CD8-positive, alpha-beta memory T cell (primary cell): Measurements from ENCODE around the gene ECHS1. TPM values are rescaled to one million over a fixed set of nuclear protein-coding genes. Genes with fewer than 3 reads are reported as not detected.

Source experiments
- CTCF ChIA-PET: fragments of 350-600 bp; sonication (Branson Sonifier 250); formaldehyde crosslinking; loops from one replicate; lab custom pipeline; 2021; ENCODE audit warnings: antibody characterized with exemption; lab: Charles Lee
- POLR2A ChIA-PET: fragments of 350-600 bp; sonication (Branson Sonifier 250); formaldehyde crosslinking; loops from one replicate; lab custom pipeline; 2021; ENCODE audit warnings: antibody characterized with exemption; lab: Charles Lee
- DNase-seq, 5 donors: peaks; one replicate each; pipeline versions ENCODE4 v3.0.0 to v3.0.0-alpha.2; 2020 to 2022; ENCODE audit warnings: mixed read lengths in 1 of 5
- H3K27ac ChIP-seq: one replicate; pipeline ENCODE4 v1.7.0; 2013; ENCODE audit warnings: low read depth, mild to moderate bottlenecking, low read length, moderate library complexity
- H3K27me3 ChIP-seq: 2 replicates; pipeline ENCODE4 v1.7.0; 2013; ENCODE audit warnings: low read length, mild to moderate bottlenecking; ENCODE audit not compliant: insufficient read depth, poor library complexity, severe bottlenecking
- H3K36me3 ChIP-seq: 2 replicates; pipeline ENCODE4 v1.7.0; 2013; ENCODE audit warnings: mild to moderate bottlenecking, low read length, moderate library complexity; ENCODE audit not compliant: insufficient read depth
- H3K4me1 ChIP-seq: 2 replicates; pipeline ENCODE4 v1.7.0; 2013; ENCODE audit warnings: mild to moderate bottlenecking, low read length, moderate library complexity; ENCODE audit not compliant: insufficient read depth
- H3K4me3 ChIP-seq: 2 replicates; pipeline ENCODE4 v1.7.0; 2013; ENCODE audit warnings: mild to moderate bottlenecking, low read length
- H3K9me3 ChIP-seq: 2 replicates; pipeline ENCODE4 v1.7.0; 2013; ENCODE audit warnings: mild to moderate bottlenecking, low read length
- H3K27ac Mint-ChIP-seq, 8 donors: one replicate each; pipeline ENCODE4 v1.8.0; 2020 to 2021; ENCODE audit warnings: mixed read lengths in 8 of 8, mild to moderate bottlenecking in 6 of 8, inconsistent platforms in 3 of 8, moderate library complexity in 3 of 8
- H3K27me3 Mint-ChIP-seq, 2 donors: one replicate each; pipeline ENCODE4 v1.8.0; 2020 to 2021; ENCODE audit warnings: mixed read lengths in 2 of 2, mild to moderate bottlenecking in 1 of 2, moderate library complexity in 1 of 2
- H3K36me3 Mint-ChIP-seq, 3 donors: one replicate each; pipeline ENCODE4 v1.8.0; 2020 to 2021; ENCODE audit warnings: mixed read lengths in 3 of 3, inconsistent platforms in 1 of 3, mild to moderate bottlenecking in 1 of 3
- H3K4me1 Mint-ChIP-seq, 3 donors: one replicate each; pipeline ENCODE4 v1.8.0; 2020 to 2021; ENCODE audit warnings: mixed read lengths in 3 of 3, inconsistent platforms in 1 of 3, mild to moderate bottlenecking in 1 of 3
- H3K4me3 Mint-ChIP-seq, 7 donors: one replicate each; pipeline ENCODE4 v1.8.0; 2020 to 2021; ENCODE audit warnings: mixed read lengths in 7 of 7, mild to moderate bottlenecking in 6 of 7, moderate library complexity in 4 of 7, inconsistent platforms in 2 of 7
- H3K9me3 Mint-ChIP-seq, 5 donors: one replicate each; pipeline ENCODE4 v1.8.0; 2020 to 2022; ENCODE audit warnings: mixed read lengths in 5 of 5, mild to moderate bottlenecking in 3 of 5, moderate library complexity in 2 of 5, inconsistent platforms in 1 of 5
- polyA plus RNA-seq: library from polyadenylated mRNA; unstranded; fragments of 300-500 nt; fragmentation: Illumina TruSeq; gene quantifications from one replicate; pipeline ENCODE4 v1.2.3, GENCODE V29; 2021
- total RNA-seq, 2 experiments: library from RNA; stranded (reverse); gene quantifications; one replicate each; pipeline ENCODE4 v1.2.3, GENCODE V29; 2021

The ECHS1 gene
- total and polyA plus RNA-seq, 3 experiments from 2014 or later, result 74.7 to 103 (median 76.3) TPM

DNA sequence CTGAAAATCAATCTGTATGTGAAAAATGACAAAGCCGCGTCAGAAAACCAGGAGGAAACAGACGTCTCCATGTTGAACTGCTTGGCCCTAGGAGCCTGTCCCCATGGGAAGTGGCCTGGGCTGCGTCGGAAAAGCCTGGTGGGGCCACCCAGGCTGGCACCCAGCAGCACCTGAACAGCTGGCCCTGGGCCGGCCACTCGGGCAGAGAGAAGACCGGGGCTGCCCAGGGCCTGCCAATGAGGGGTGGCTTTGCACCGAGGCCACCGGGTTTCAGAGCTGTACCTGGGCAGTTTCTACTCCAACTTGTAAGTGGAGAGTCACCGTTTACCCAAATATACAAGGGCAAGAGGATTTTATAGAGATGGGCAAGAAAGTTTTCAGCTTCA is 14.2 kb downstream of the ECHS1 start:
- Mint-ChIP-seq H3K9me3 (no peaks in the 10 kb centered on the region), H3K27ac (peak overlapping the region in 2 of 8 donors; percentile 41 to 84), H3K36me3 (peaks cover 0 to 15% (median 6%) of the 10 kb centered on the region in 3 donors), H3K4me1 (peaks cover 9 to 37% (median 25%) of the 10 kb centered on the region in 3 donors), H3K27me3 (no peaks in the 10 kb centered on the region), H3K4me3 (peak overlapping the region in 1 of 7 donors; percentile 3)
- CTCF ChIA-PET, result interaction anchor here (3.5 kb wide), 1 partner anchor 29 kb away, joined by 16 read pairs; no protein-coding TSS in a partner anchor
- Histone ChIP-seq H3K36me3 (no peaks in the 10 kb centered on the region), H3K27ac (no peak overlapping the region), H3K9me3 (no peaks in the 10 kb centered on the region), H3K27me3 (no peaks in the 10 kb centered on the region), H3K4me1 (peaks cover 6% of the 10 kb centered on the region), H3K4me3 (no peak overlapping the region)
- peak in 1 of 5 donors; percentile 45 for DNase-seq
- POLR2A ChIA-PET, result no interaction called here

DNA sequence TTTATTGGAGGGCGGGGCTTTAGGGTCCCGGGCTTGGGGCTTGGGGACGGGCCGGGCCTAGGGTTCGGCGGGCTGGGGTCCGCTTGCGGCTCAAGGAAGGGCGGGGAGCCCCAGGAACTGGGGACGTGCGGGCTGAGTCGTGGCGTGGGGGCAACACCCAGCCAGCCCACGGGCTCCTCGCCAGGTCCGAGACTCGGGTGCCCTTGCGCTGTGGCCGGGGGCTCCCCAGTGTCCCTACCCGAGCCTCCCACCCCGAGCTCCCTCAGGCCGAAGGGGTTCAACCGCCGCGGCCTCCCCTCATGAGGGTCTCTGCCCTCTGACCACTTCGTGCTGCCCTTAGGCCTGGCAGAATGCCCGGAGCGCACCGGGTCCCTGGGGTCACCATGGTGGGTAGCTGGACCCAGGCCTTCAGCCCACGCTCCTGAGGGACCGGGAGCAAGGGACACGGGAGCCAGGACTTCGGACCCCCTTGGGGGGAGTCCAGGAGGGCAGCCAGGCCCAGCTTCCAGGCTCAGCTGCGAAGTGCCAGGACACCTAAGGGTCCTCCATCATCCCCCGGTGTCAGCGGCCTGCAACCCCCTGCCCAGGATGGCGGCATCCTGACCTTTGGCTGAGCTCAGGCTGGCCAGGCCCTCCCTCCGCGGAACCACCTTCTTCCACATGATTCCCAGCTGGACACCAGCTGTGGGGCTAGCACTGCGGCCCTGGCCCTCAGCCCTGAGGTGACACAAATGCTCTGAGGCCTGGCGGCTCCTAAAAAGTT is 14.8 kb downstream of the ECHS1 start:
- peaks cover 6% of the 10 kb centered on the region for H3K4me1 ChIP-seq

DNA sequence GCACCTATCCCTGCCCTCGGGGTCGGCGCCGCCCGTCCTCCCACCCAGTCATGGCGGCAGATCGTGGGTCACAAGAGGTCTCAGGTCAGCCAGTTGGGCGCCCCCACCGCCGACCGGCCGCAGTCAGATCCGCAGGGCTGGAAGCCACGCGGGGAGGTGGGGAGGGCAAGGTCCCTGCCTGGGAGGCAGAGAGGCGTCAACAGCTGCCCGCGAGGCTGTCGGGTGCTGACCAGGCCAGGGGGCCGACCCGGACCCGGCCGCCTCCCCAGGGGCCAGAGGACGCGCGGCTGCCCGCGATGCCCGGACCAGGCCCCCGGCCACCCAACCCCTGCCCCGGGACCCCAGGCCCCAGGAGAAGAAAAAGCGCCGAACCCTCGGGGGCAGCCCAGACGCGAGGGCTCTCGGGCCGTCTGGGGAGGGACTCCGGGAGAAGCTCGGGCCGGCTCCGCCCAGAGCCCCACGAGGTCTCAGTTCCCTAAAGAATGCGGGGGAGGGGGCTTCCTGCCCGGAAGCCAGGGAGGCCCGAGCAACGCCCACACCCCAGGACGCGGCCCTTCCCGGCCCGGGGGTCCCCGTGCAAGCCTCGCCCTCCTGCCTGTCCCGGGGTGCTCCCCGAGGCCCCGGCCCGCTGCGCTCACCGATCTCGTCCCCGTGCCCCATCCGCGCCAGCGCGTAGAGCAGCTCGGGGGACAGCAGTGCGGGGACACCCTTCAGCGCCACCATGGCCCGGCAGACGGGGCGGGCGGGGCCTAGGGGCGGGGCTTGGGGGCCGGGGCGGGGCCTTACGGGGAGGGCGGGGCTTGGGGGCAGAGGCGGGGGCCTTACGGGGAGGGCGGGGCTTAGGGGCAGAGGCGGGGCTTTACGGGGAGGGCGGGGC is 15.6 kb downstream of the ECHS1 start, which contains the start of gene FUOM:
FUOM (minus strand) TSS at position 735 of the 877 bp plus-strand sequence; CDS start at position 723, 12 bp downstream.
- Histone ChIP-seq H3K4me1 (peaks cover 6% of the 10 kb centered on the region), H3K36me3 (no peaks in the 10 kb centered on the region), H3K27ac (peak within 1 kb of the TSS; percentile 38), H3K4me3 (peak within 1 kb of the TSS; percentile 59), H3K9me3 (no peaks in the 10 kb centered on the region), H3K27me3 (no peaks in the 10 kb centered on the region)
- H3K27me3 Mint-ChIP-seq, result peaks cover 0 to 1% of the 10 kb centered on the region in 2 donors
- CTCF ChIA-PET, result interaction anchor here (1.8 to 4.0 kb wide), 2 partner anchors 22 to 28 kb away, joined by 3 to 19 read pairs; no protein-coding TSS in a partner anchor
- peak; percentile 62 to 84 (median 74) for DNase-seq
- H3K4me3 Mint-ChIP-seq, result peak within 1 kb of the TSS; percentile 61 to 89 (median 76)
- POLR2A ChIA-PET, result interaction anchor here (1.9 kb wide), 1 partner anchor 32 kb away, joined by 7 read pairs; no protein-coding TSS in a partner anchor
- peak within 1 kb of the TSS in 3 of 8 donors; percentile 10 to 55 (median 41) for H3K27ac Mint-ChIP-seq
- H3K9me3 Mint-ChIP-seq, result no peaks in the 10 kb centered on the region
- H3K36me3 Mint-ChIP-seq, result peaks cover 0 to 8% (median 6%) of the 10 kb centered on the region in 3 donors
- peaks cover 9 to 37% (median 25%) of the 10 kb centered on the region in 3 donors for H3K4me1 Mint-ChIP-seq

More for the DNA sequence above, 14.8 kb downstream of the ECHS1 start:
- Mint-ChIP-seq H3K27me3 (no peaks in the 10 kb centered on the region), H3K9me3 (no peaks in the 10 kb centered on the region), H3K4me3 (peak overlapping the region in 1 of 7 donors; percentile 3), H3K36me3 (peaks cover 0 to 15% (median 6%) of the 10 kb centered on the region in 3 donors), H3K27ac (peak overlapping the region in 1 of 8 donors; percentile 41), H3K4me1 (peaks cover 9 to 37% (median 25%) of the 10 kb centered on the region in 3 donors)
- ChIA-PET POLR2A (interaction anchor here (1.9 kb wide), 1 partner anchor 31 kb away, joined by 7 read pairs; no protein-coding TSS in a partner anchor), CTCF (interaction anchor here (4.0 kb wide), 1 partner anchor 29 kb away, joined by 19 read pairs; no protein-coding TSS in a partner anchor)
- Histone ChIP-seq H3K4me3 (no peak overlapping the region), H3K36me3 (no peaks in the 10 kb centered on the region), H3K9me3 (no peaks in the 10 kb centered on the region), H3K27ac (no peak overlapping the region), H3K27me3 (no peaks in the 10 kb centered on the region)
- peak in 1 of 5 donors; percentile 38 for DNase-seq

DNA sequence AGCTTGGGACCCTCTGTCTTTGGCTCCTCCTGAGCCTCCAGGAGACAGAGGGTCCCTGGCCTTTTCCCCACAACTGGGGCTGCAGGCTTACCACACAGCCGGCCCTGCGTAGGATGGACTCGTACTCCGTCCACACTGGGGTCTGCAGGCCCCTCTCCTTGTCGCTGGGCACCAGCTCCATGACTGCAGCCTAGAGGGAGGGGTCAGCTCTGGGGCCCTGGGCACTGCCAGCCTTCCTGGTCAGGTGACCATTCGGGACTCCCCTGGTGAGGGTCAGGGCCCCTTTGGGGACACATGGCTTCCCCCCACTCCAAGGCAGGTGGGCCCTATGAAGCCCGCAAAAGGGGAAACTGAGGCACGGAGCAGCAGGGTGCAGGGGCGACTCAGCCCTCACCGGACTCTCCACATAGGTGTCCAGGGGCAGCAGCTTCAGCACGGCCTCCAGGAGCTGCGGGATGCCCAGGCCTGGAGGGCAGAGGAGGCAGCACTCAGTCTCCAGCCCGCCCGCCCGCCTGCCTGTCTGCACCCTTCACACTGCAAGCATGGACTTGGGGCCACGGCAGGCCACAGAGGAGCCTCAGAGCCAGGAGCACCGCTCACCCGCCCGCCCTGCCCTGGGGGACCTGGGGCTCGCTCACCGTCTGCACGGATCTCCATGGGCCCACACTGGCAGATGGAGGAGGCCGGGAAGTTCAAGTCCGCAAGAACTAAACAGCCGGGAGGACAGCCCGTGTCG is 16.4 kb downstream of the ECHS1 start:
- Mint-ChIP-seq H3K27me3 (peaks cover 0 to 1% of the 10 kb centered on the region in 2 donors), H3K4me1 (peaks cover 7 to 31% (median 19%) of the 10 kb centered on the region in 3 donors), H3K4me3 (peak overlapping the region; percentile 61 to 82 (median 76)), H3K27ac (peak overlapping the region in 2 of 8 donors; percentile 10 to 55), H3K36me3 (no peaks in the 10 kb centered on the region), H3K9me3 (no peaks in the 10 kb centered on the region)
- Histone ChIP-seq H3K4me1 (peaks cover 6% of the 10 kb centered on the region), H3K27me3 (no peaks in the 10 kb centered on the region), H3K9me3 (no peaks in the 10 kb centered on the region), H3K27ac (peak overlapping the region; percentile 38), H3K4me3 (peak overlapping the region; percentile 59), H3K36me3 (no peaks in the 10 kb centered on the region)
- ChIA-PET CTCF (interaction anchor here (1.3 to 4.0 kb wide), 3 partner anchors 20 to 27 kb away, joined by 3 to 19 read pairs (median 3); partner anchors contain the start of gene CALY), POLR2A (interaction anchor here (1.1 to 1.9 kb wide), 3 partner anchors 21 to 33 kb away, joined by 3 to 7 read pairs (median 4); partner anchors contain the start of gene PAOX)
- no peak for DNase-seq

DNA sequence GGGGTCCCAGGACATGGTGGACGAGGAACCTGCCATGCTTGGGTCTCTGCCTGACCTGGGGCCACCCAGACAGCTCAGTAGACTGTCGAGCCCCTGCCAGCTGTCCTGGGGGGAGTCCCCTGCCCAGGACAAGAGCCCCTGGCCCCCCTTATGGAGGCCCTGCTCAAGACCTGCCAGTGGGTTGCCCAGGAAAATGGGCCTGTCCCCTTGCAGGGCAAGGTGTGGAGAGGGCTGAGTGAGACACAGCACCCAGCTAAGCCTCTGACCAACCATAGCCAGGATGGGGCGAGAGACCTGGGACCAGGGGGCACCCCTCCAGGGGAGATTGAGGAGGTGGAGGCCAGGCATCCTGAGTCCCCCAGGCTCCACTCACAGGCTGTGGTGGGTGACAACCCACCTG is 17.2 kb downstream of the ECHS1 start:
- Histone ChIP-seq H3K27me3 (no peaks in the 10 kb centered on the region), H3K4me1 (peaks cover 6% of the 10 kb centered on the region), H3K4me3 (no peak overlapping the region), H3K9me3 (no peaks in the 10 kb centered on the region), H3K36me3 (no peaks in the 10 kb centered on the region), H3K27ac (no peak overlapping the region)
- ChIA-PET CTCF (interaction anchor here (1.3 to 4.0 kb wide), 3 partner anchors 19 to 26 kb away, joined by 3 to 19 read pairs (median 3); partner anchors contain the start of gene CALY), POLR2A (interaction anchor here (1.1 to 1.3 kb wide), 2 partner anchors 20 to 23 kb away, joined by 3 to 4 read pairs; partner anchors contain the start of gene PAOX)
- Mint-ChIP-seq H3K36me3 (no peaks in the 10 kb centered on the region), H3K9me3 (no peaks in the 10 kb centered on the region), H3K4me1 (peaks cover 5 to 24% (median 12%) of the 10 kb centered on the region in 3 donors), H3K27ac (no peak overlapping the region), H3K4me3 (peak overlapping the region; percentile 19 to 80 (median 67)), H3K27me3 (peaks cover 0 to 1% of the 10 kb centered on the region in 2 donors)
- no peak for DNase-seq

DNA sequence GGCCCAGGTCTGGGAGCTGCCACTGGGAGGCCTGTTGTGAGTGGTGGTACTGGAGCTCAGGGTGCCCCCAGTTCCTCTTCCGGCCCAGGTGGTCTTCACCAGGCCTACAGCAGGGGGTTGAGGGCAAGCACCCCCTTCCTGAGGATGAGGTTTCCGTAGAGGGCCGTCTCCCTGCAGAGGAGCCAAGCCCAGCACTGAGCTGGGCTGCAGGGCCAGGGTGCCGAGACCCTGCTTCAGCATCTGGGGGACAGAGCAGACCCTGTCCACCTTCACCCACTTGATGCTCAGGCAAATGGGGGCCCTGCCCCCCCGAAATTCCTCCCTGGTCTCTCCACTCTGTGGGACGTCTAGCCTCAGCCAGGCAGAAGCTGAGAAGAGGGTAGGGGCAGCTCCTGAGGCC is 17.9 kb downstream of the ECHS1 start:
- H3K9me3 Mint-ChIP-seq, result no peaks in the 10 kb centered on the region
- H3K27me3 ChIP-seq, result no peaks in the 10 kb centered on the region
- H3K9me3 ChIP-seq, result no peaks in the 10 kb centered on the region
- no peak overlapping the region for H3K4me3 ChIP-seq
- DNase-seq, result no peak
- peaks cover 4 to 17% (median 5%) of the 10 kb centered on the region in 3 donors for H3K4me1 Mint-ChIP-seq
- H3K4me1 ChIP-seq, result peaks cover 6% of the 10 kb centered on the region
- no peaks in the 10 kb centered on the region for H3K36me3 ChIP-seq
- H3K4me3 Mint-ChIP-seq, result no peak overlapping the region
- no peak overlapping the region for H3K27ac ChIP-seq
- ChIA-PET CTCF (interaction anchor here (1.3 to 4.0 kb wide), 2 partner anchors 19 to 26 kb away, joined by 3 to 19 read pairs; partner anchors contain the start of gene CALY), POLR2A (no interaction called here)
- H3K27me3 Mint-ChIP-seq, result peaks cover 0 to 1% of the 10 kb centered on the region in 2 donors
- H3K36me3 Mint-ChIP-seq, result no peaks in the 10 kb centered on the region
- H3K27ac Mint-ChIP-seq, result no peak overlapping the region
